ENCODE measurements around the gene BBS1. TPM values are rescaled to one million over a fixed set of nuclear protein-coding genes. Genes with fewer than 3 reads are reported as not detected.

Gene BBS1
- total RNA-seq, 1 experiment from 2014 or later = 32.2 TPM

GRCh38 chr11:66559142-66559865, 48.9 kb downstream of the BBS1 start:
- DNase-seq = no peak
- no peak for TF ChIP-seq CTCF (IDR thresholded peaks at IDR 0.05; ENCODE audit: unreplicated experiment)
- Mint-ChIP-seq H3K36me3 (ENCODE audit: insufficient read depth, unreplicated experiment) (no peaks in the 10 kb centered on the region), H3K27me3 (ENCODE audit: unreplicated experiment) (peaks cover 92% of the 10 kb centered on the region), H3K4me3 (ENCODE audit: low read depth, unreplicated experiment) (no peak overlapping the region), H3K27ac (ENCODE audit: unreplicated experiment) (no peak overlapping the region), H3K4me1 (ENCODE audit: low read depth, unreplicated experiment) (no peaks in the 10 kb centered on the region), H3K9me3 (ENCODE audit: low read depth, unreplicated experiment) (no peaks in the 10 kb centered on the region)
- intact Hi-C loops (cut with micrococcal nuclease; ENCODE audit: unreplicated experiment) = no loop called here
- no TSS peak for BruUV-seq (replicated peaks)
- CTCF ChIA-PET = interaction anchor here (0.6 kb wide), 1 partner anchor 323 kb away, joined by 3 read pairs; no protein-coding TSS in a partner anchor

- BruUV-seq (replicated peaks) = no TSS peak
- intact Hi-C loops (cut with micrococcal nuclease; ENCODE audit: unreplicated experiment) = no loop called here
These were observed 49.6 kb downstream of the BBS1 start for GRCh38 chr11:66559866-66560676.

GRCh38 chr11:66561178-66561974, 50.9 kb downstream of the BBS1 start:
- BruUV-seq (replicated peaks) = no TSS peak
- intact Hi-C loops (cut with micrococcal nuclease; ENCODE audit: unreplicated experiment) = no loop called here
- Mint-ChIP-seq H3K27ac (ENCODE audit: unreplicated experiment) (no peak overlapping the region), H3K9me3 (ENCODE audit: low read depth, unreplicated experiment) (no peaks in the 10 kb centered on the region), H3K4me1 (ENCODE audit: low read depth, unreplicated experiment) (no peaks in the 10 kb centered on the region), H3K4me3 (ENCODE audit: low read depth, unreplicated experiment) (no peak overlapping the region), H3K36me3 (ENCODE audit: insufficient read depth, unreplicated experiment) (no peaks in the 10 kb centered on the region), H3K27me3 (ENCODE audit: unreplicated experiment) (peaks cover 84% of the 10 kb centered on the region)
- no peak for DNase-seq
- CTCF ChIA-PET = interaction anchor here (0.6 kb wide), 1 partner anchor 8 kb away, joined by 4 read pairs; no protein-coding TSS in a partner anchor
- TF ChIP-seq CTCF (IDR thresholded peaks at IDR 0.05; ENCODE audit: unreplicated experiment) = no peak

More at GRCh38 chr11:66559866-66560676, 49.6 kb downstream of the BBS1 start:
- Mint-ChIP-seq H3K27ac (ENCODE audit: unreplicated experiment) (no peak overlapping the region), H3K27me3 (ENCODE audit: unreplicated experiment) (peaks cover 86% of the 10 kb centered on the region), H3K36me3 (ENCODE audit: insufficient read depth, unreplicated experiment) (no peaks in the 10 kb centered on the region), H3K4me1 (ENCODE audit: low read depth, unreplicated experiment) (no peaks in the 10 kb centered on the region), H3K9me3 (ENCODE audit: low read depth, unreplicated experiment) (no peaks in the 10 kb centered on the region), H3K4me3 (ENCODE audit: low read depth, unreplicated experiment) (no peak overlapping the region)
- TF ChIP-seq CTCF (IDR thresholded peaks at IDR 0.05; ENCODE audit: unreplicated experiment) = no peak
- CTCF ChIA-PET = interaction anchor here (0.6 kb wide), 1 partner anchor 324 kb away, joined by 3 read pairs; no protein-coding TSS in a partner anchor
- DNase-seq = no peak

GRCh38 chr11:66561975-66562248, 51.5 kb downstream of the BBS1 start:
- Mint-ChIP-seq H3K27ac (ENCODE audit: unreplicated experiment) (no peak overlapping the region), H3K27me3 (ENCODE audit: unreplicated experiment) (peaks cover 85% of the 10 kb centered on the region), H3K36me3 (ENCODE audit: insufficient read depth, unreplicated experiment) (no peaks in the 10 kb centered on the region), H3K4me1 (ENCODE audit: low read depth, unreplicated experiment) (no peaks in the 10 kb centered on the region), H3K4me3 (ENCODE audit: low read depth, unreplicated experiment) (no peak overlapping the region), H3K9me3 (ENCODE audit: low read depth, unreplicated experiment) (no peaks in the 10 kb centered on the region)
- no peak for TF ChIP-seq CTCF (IDR thresholded peaks at IDR 0.05; ENCODE audit: unreplicated experiment)
- CTCF ChIA-PET = interaction anchor here (0.6 kb wide), 1 partner anchor 8 kb away, joined by 4 read pairs; no protein-coding TSS in a partner anchor
- BruUV-seq (replicated peaks) = no TSS peak
- intact Hi-C loops (cut with micrococcal nuclease; ENCODE audit: unreplicated experiment) = no loop called here
- DNase-seq = no peak
